GM19463 (cell line): Measurements from ENCODE around the gene PRDM16.

Source experiments
- ATAC-seq: cut with Tn5 transposase; IDR thresholded peaks from one replicate; pipeline ENCODE4 v1.9.1; 2021; ENCODE audit warnings: mild to moderate bottlenecking, moderate library complexity; ENCODE audit not compliant: unreplicated experiment

The PRDM16 gene

DNA sequence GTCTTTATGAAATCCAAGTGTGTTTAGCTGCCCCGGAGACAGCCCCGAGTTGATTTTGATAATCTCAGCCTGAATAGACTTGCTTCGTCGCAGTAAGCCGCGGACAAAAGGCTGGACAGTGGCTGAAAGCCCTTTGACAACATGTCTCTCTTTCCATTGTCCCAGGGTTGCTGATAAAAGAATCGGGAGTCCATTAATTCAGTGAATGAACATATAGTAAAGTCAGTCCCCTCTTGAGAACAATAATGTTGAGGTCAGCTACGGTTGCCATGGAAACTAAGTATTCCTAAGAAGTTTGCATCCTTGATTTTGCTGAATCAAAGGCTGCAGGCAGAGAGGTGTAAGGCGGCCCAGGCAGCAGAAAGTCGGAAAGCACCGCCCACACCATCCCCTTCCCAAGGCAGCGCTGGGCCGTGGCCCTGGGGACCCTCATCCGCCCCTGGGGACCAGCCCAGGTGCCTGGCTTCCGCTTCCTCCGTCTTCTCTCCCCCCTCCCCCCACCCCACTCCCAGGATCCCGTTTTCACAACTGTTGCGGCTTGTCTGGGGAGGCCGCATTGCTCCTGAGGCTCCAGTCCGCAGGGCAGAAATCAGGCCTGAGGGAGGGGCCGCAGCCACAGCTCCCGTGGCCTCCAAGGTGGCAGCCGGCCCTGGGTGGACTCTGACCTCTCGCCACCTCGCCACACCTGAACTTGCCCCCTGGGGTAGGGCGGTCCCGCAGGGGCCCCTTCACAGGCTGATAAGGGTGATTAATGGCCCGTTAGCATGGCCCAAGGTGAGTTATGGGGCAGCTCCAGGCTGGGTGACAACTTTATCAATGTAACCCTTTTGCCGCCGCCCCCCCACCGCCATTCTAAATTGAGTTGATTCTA is 180.9 kb downstream of the PRDM16 start:
- no peak for ATAC-seq

DNA sequence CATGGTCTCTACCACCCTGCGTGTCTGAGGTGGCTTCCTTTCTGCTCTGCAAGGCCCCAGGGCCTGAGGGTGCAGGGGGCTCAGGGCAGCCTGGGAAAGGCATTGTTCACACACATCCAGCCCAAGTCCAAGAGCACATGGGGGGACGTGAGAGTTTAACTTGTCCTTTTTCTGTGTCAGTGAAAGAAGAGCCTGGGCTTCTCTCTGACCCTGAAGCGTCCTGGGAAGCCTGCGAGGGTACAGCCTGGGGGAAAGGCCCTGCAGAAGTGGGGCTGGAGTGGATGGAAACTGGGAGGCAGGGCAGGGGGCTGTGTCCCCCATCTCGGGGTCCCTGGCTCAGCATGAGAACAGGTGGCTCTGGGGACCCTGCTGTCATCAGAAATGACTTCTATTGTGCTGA is 181.6 kb downstream of the PRDM16 start:
- ATAC-seq, result no peak

DNA sequence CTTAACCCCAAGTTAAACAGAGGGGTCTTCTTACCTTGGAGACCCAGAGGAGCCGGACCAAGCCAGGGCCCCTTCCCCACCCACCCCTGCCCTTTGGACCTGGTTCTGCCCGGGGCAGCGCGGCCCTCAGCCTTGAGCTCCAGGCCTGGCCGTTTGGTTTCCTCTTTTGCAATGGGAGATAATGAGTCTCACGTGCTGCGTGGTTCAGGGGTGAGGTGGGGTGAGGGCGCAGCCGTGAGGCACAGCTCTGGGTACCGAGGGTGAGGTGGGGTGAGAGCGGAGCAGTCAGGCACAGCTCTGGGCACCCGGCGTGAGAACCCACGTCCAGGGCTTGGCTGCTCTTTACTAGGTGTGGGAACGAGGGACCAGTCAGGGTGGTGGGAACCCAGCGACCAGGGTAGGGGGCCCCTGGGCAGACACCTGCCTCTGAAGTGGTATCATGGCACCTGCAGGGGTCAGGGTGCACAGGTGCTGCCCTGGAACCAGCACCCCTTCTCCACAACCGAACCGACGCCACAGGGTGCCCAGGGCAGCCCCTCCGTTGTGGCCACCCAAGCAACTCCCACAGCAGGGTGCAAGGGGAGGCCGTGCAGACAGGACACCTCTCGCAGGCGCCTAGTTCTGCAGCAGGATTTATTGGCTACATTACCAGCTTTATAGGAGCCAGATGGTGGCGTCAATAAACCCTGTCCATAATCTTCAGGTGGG is 182.2 kb downstream of the PRDM16 start:
- no peak for ATAC-seq

DNA sequence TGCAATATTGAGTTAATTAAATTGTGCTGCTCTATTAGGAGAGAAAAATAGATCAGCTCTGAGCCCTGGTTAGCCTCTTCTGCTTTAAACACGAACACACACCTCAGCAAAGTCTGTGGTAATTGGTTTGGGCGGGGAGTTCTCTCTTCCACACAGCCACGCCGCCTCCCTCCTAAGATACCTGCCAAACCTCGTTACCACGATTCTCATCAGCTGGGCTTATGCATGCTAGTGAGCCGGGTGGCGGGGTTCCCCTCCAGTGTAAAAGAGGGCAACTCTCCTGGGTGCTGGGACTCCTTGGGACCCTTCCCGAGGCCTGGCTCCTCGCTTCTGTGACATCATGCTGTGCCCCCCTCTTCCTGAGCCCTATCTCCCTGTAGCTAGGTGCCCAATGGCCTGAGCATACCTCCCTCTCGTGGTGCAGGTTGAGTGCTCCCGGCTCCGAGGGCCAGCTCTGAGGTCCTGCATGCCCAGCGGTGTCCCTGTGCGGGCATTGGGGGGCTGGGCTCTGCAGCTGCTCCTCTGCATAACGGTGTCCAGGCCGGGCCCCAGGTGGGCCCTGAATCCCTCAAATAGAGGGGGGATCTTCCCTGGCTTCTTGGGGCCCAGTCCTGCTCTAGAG is 182.9 kb downstream of the PRDM16 start:
- ATAC-seq, result no peak

DNA sequence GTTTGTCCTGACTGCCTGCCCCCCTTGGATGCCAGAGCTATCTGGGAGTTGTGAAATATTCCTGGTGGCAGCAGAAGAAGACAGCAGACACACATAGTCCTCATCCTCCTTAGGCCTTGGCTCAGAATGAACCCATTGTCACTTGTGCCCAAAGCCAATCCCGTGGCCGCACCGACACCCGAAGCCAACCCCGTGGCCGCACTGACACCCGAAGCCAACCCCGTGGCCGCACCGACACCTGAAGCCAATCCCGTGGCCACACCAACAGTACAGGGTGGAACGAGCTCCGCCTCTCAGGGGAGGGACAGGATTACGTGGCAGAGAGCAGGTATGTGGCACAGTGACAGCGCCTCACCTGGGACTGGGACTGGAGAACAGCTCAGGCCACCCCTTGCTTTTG is 186.7 kb downstream of the PRDM16 start:
- ATAC-seq, result no peak

DNA sequence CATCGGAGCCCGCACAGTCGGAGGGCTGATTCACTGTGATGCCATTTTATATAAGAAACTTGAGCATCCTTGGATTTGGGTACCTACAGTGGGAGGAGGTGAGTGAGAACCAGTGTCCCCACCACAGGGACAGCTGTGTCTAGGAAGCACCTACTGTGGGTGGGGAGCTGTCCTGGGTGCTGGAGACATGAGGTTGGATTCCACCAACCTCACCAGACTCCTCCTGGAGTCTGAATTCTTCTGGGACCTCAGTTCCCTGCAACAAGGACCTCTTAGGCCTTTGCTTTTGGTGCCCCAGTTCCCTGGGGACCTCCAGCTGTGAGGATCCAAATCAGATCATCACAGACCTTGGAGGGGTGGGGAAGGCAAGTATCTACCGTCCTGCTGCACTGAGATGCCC is 188.8 kb downstream of the PRDM16 start:
- ATAC-seq, result no peak

DNA sequence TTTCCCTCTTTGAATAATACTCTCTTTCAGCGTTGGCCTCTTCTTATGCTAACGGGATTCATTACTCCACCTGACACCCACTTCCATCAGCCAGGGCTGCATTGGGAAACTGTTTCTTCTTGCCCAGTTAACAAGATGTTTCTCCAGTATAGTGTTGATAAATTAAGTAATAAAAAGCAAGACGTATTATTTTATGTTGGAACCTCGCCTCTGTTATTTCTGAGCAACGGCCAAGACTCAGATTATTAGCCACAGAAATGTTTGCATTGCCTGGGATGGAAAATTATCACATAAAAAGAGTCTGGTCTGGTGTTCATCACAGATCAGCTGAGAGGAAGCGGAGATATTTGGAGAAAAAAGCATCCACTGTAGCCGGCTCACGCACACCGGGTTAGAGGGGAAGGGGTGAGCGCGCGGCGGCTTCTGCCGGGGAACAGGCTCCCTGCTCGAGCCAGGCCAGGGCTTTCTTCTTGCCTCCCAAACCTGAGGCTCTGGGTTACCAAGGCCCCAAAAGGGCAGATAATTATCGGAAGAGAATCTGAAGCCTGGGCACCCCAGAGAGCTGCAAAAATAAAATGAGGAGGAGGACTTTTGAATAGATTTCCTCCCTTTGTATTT is 189.5 kb downstream of the PRDM16 start:
- ATAC-seq, result no peak

DNA sequence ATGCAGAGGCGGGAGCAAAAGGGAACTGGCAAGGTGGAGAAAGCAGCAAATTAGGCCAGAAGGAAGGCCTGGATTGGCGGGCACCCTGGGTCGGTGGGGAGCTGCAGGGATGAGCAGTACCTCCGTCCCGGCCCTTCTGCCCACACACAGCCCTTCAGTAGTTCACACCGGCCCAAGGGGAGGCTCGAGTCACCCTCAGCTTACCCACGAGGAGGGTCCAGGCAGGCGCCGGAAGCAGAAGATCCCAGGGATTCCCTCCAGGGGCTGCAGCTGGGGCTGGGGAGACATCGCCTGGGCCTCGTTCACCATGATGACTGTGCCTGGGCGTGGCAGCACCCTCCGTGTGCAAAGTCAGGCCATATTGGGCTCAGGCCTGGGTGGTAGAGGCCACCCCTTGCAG is 190.0 kb downstream of the PRDM16 start:
- no peak for ATAC-seq

DNA sequence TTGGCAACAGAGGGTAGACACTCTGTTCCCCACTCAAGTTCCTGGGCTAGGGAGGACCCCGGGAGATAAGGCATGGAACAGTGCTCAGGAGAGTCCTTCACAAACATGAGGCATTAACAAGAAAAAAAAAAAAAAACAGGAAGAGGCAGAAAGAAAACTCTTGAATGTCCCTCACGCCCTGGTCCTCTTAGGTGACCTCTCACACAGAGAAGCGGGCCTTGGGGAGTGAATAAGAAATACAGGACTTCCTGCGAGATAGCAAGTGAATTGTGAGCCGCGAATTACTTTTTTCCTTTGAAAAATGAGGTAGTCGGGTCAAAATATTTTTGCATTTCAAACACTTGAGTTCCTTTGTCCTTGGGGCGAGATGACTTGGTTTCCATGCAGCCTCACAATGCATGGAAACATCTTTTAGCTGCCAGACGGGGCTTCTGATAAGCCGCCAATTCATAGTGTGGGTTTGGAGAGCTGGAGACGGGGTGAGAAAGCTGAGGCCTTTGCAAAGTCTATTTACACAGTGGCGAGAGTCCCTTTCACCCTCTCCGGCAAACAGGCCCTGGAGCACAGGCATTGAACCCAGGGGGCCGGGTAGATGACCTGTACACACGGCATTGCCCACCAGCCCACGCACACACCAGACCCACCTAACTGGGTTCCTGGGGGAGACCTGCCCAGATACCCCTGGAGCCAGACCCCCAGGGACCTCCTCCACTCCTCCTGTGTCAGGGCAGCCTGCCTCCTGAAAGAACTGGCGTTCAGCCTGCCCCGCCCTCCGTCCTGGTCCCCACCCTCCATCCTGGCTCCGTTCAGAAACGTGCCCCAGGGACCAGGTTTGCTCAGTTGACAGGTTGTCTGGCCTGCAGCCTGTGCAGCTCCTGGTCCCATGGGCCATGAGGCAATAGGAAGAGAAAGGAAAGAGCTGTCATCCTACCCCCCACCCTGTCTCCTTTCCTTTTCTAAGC is 192.3 kb downstream of the PRDM16 start:
- ATAC-seq, result no peak

DNA sequence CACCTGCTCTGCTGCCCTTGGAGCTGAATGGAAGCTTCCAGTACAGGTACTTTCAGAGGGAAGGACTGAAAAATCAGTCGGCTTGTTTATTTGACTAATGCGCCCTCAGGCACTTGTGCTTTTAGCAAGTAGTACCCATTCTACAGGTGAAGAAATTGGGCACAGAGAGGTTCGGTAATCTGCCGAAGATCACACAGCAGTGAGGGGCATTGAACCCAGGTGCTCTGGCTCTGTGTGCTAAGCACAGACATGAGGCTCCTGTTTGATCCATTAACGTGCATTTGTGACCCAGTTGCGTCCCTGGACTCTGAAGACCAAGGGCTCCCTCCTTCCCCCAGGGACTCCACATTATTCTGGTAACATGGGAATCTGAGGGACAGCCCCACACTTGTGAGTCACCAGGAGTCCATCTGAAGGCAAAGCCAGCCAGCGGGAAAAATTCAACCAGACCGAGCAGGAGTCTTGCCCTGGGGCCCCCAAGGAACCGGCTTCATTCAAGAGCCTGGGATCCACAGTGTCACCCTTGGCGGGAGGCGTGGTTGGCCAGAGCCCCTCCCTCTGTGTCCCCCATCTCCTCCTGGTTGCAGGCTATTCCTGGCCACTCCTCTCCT is 193.1 kb downstream of the PRDM16 start:
- ATAC-seq, result no peak

DNA sequence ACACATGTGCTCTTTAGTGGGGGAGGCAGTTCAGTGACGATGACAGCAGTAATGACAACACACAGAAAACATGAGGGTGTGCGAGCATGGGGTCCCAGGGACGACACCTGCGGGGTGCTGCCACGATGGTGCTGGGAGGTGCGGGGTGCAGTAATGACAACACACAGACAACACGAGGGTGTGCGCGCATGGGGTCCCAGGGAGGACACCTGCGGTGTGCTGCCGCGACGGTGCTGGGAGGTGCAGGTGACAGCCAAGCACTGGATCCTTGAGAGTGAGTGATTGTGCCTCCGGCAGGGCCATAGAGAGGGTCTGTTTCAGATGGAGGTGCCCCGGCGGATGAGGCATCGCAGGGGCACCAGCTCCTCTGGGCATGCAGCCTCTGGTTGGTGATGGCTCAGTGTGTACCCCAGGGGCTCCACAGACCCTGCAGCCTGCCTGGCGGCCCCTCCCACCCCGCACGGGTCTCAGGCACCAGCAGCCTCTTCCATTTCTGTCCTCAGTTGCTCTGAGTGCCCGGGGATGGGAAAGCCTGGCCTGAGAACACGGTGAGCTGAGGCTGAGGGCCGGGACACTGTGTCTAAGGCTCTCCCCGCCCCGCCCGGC is 193.8 kb downstream of the PRDM16 start:
- no peak for ATAC-seq

DNA sequence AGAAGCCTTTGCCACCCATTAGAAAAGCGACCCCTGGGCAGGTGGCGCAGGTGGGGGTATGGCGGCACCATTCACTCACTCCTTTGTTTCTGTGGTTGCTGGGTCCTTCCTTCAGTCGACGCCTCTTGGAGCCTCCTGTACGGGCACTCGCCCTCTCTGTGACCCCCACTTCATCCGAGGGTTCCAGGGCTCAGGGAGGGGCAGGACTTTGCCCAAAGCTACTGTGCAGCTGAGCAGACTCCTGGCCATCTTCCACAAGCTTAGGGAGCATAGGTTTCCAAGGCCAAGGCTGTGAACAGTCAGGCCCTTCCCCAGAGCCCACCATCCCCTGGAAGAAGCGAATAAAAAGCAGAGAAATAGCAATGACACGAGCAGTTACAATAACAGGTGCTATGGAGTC is 194.8 kb downstream of the PRDM16 start:
- ATAC-seq, result no peak

DNA sequence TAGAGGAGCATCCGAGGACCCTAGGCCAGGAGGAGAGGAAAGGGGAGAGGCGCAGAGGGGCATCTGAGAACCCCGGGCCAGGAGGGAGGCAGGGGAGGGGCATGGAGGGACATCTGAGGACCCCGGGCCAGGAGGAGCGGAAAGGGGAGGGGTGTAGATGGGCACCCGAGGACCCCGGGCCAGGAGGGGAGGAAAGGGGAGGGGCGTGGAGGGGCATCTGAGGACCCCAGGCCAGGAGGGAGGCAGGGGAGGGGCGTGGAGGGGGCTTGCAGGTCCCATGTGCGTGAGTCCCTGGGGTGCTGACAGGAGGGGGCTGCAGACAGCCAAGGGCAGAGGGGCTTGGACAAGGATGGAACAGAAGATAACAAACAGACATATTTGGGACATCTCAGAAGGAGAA is 195.5 kb downstream of the PRDM16 start:
- ATAC-seq, result no peak

DNA sequence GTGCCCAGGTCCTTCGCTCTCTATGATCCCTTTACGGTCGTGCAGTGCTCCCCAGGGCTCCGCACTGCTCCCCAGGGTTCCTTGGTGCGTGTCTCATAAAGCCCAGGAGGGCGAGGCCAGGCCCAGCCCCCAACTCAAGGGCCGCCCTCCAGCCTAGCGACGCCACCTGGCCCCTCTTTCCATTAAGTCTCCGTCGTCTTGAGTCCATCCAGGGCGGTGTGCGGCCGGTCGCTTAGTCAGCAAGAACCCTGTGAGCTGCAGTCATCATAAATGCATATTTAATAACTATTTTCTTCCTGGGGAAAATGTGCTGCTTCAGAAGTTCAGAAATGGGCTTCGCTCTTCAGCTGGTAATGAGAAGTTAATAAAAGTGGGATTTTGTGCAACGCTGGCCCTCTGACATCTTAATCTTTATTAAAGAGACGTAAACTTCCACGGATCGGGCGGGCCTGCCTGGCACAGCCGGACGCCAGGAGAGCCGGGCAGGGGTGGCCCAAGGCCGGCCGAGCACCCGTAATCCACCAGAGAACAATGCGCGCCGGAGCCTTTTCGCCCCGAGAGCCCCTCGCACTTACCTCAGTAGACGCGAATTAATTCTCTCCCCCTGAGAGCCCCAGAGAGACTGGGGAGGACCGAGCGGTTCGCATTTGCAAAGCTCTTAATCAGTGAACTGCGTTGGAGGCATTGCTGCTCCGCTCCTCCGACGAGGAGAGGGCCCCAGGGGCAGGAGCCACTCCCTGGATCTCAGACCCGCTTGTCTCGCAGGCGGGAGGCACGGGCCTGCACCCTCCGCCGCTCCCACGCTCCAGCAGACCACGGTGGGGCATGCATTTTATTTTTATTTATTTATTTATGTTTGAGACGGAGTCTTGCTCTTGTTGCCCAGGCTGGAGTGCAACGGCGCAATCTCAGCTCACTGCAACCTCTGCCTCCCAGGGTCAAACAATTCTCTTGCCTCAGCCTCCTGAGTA is 197.1 kb downstream of the PRDM16 start:
- no peak for ATAC-seq

DNA sequence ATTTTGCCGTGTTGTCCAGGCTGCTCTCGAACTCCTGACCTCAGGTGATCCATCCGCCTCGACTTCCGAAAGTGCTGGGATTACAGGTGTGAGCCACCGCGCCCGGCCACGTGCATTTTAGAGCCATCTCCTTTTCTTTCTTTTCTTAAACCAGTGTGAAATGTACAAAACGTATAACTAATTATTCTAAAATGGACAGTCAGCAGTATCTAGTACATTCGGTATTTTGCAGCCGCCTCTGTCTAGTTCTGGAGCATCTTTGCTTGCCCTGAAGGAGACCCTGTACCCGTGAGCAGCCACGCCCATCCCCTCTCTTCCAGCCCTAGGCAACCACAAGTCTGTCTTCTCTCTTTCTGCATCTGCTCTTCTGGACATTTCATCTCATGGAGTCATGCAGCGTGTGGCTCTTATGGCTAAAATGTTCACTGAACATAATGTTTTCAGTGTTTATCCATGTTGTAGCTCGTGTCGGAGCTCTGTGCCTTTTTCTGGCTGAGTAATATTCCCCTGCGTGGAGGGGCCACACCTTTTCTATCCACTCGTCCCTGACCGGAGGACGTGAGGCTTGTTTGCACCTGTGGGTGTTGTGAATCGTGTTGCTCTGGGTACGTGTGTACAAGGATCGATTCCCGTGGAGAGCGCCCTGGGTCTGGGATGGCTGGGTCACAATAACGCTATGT is 198.0 kb downstream of the PRDM16 start:
- no peak for ATAC-seq

DNA sequence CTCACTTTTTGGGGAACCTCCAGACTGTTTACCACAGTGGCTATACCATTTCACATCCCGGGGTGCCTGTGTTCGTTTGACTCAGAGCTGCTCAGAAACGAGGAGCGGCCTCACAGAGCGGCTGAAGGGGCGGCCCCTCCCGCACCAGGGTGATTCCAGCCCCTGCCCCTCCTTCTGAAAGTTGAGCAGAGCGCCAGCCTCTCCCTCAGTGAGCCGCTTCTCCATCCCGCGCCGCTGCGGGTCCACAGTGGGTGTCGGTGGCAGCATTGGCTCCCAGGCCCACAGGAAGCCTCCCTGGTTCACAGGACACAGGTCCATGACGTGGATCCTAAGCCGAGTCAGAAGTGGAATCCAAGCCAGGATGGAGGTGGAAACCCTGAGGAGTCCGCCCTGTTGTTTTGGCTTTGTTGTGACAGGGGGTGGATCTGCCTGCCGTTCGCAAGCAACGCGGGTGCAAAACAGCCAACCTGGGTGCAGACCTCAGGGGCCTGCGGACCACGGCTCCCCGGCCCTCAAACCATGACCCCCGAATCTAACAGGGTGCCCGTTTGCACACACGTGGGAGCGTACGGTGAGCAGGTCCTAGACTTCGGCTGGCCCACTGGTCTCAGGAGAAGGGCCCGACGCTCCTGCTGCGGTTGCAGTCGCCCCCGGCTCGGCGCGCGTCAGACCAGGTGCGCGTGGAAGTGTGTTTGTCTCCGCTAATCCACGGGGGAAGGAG is 198.7 kb downstream of the PRDM16 start:
- no peak for ATAC-seq

DNA sequence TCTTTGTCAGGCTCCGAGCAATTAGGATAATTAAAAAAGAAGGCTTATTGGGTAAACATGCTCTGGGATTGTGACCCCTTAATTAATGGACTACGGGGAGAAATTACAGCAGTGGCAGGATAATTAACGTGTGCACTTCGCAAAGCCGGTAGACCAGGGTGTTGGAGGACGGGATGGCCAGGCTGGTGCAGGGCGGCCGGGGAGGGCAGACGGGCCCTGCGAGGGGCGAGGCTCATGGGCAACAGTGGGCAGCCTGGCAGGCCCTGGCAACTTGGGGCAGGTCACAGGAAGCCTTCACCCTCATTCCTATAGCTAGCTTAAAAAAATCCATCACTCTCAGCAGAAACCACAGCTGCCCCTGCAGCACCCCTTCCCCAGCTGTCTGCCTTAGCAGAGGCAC is 199.3 kb downstream of the PRDM16 start:
- ATAC-seq, result no peak
